OCI-LY7 (cell line): ENCODE data around the gene PPM1F. TPM values are rescaled to one million over a fixed set of nuclear protein-coding genes. Genes with fewer than 3 reads are reported as not detected.

Experiments used
- BruUV-seq: library from RNA; stranded (reverse); fragments of 400-500 nt; replicated peaks from 2 replicates; lab custom pipeline; 2021; lab: Mats Ljungman, UMichigan
- CTCF ChIA-PET: fragments of 300-600 bp; sonication (Branson Sonifier 250); formaldehyde crosslinking; loops from one replicate; lab custom pipeline; 2022; ENCODE audit warnings: antibody characterized with exemption; ENCODE audit not compliant: unreplicated experiment; lab: Charles Lee
- POLR2A ChIA-PET: fragments of 300-600 bp; sonication (Branson Sonifier 250); formaldehyde crosslinking; loops from one replicate; lab custom pipeline; 2022; ENCODE audit warnings: antibody characterized with exemption; lab: Charles Lee
- DNase-seq: peaks from one replicate; pipeline ENCODE4 v3.0.0-alpha.2; 2015; ENCODE audit warnings: low spot score
- H2AFZ ChIP-seq: fragments of 200-600 bp; sonication (generic), shearing (Covaris generic); 2 replicates; pipeline ENCODE4 v1.6.1; 2014; ENCODE audit warnings: mild to moderate bottlenecking, antibody characterized with exemption, low read length, moderate library complexity
- H3K27ac ChIP-seq: fragments of 200-600 bp; sonication (generic); 2 replicates; pipeline ENCODE4 v1.5.1; 2014; ENCODE audit warnings: mixed run types, low read depth, mild to moderate bottlenecking, moderate library complexity, low read length, inconsistent platforms; ENCODE audit not compliant: poor library complexity, severe bottlenecking
- H3K36me3 ChIP-seq: fragments of 200-600 bp; sonication (generic); 2 replicates; pipeline ENCODE4 v1.6.1; 2014; ENCODE audit warnings: mild to moderate bottlenecking, antibody characterized with exemption, low read length, moderate library complexity, mixed read lengths; ENCODE audit not compliant: insufficient read depth
- H3K4me1 ChIP-seq: fragments of 200-600 bp; sonication (generic); 2 replicates; pipeline ENCODE4 v1.5.1; 2014; ENCODE audit warnings: mild to moderate bottlenecking, low read length; ENCODE audit not compliant: insufficient read depth, poor library complexity, severe bottlenecking
- H3K4me2 ChIP-seq: fragments of 200-600 bp; sonication (generic); 2 replicates; pipeline ENCODE4 v1.6.1; 2014; ENCODE audit warnings: mild to moderate bottlenecking, low read length
- H3K4me3 ChIP-seq: fragments of 200-600 bp; sonication (generic); 2 replicates; pipeline ENCODE4 v1.5.1; 2014; ENCODE audit warnings: mild to moderate bottlenecking, low read depth, low read length; ENCODE audit not compliant: poor library complexity, severe bottlenecking
- H3K79me2 ChIP-seq: fragments of 200-600 bp; sonication (generic); 2 replicates; pipeline ENCODE4 v1.6.1; 2016; ENCODE audit warnings: low read depth, mild to moderate bottlenecking, low read length, moderate library complexity, mixed read lengths; ENCODE audit not compliant: insufficient read depth
- H3K9me2 ChIP-seq: fragments of 200-600 bp; sonication (generic); 2 replicates; pipeline ENCODE4 v1.6.1; 2016; ENCODE audit warnings: mild to moderate bottlenecking, low read length, mixed read lengths; ENCODE audit not compliant: insufficient read depth
- H3K9me3 ChIP-seq: fragments of 200-600 bp; sonication (generic); 2 replicates; pipeline ENCODE4 v1.6.1; 2014; ENCODE audit warnings: mild to moderate bottlenecking, mixed run types, low read length, mixed read lengths
- H4K20me1 ChIP-seq: fragments of 200-600 bp; sonication (generic); 2 replicates; pipeline ENCODE4 v1.6.1; 2014; ENCODE audit warnings: mild to moderate bottlenecking, antibody characterized with exemption, low read length, moderate library complexity, mixed read lengths; ENCODE audit not compliant: insufficient read depth
- EZH2phosphoT487 ChIP-seq: fragments of 200-600 bp; sonication (generic); IDR thresholded peaks from 2 replicates; pipeline ENCODE4 v1.6.1; 2018; ENCODE audit warnings: low read depth, borderline replicate concordance, mild to moderate bottlenecking, mixed run types, antibody characterized with exemption, low read length, moderate library complexity, mixed read lengths
- intact Hi-C: fragments of 100-400 bp; cut with micrococcal nuclease; formaldehyde crosslinking; loops from one replicate; pipeline ENCODE4 v1.10.0; 2022; ENCODE audit not compliant: unreplicated experiment
- total RNA-seq, 2 experiments: library from RNA; depleted of rRNA in 1 of 2; stranded (reverse); fragments of >200 nt in 1 of 2; shearing (Covaris generic) in 1 of 2; gene quantifications; 2 replicates each; pipeline ENCODE4 v1.2.3, GENCODE V29; 2014 to 2022
- TF ChIP-seq, protein P1 (sequence below): fragments of 200-600 bp; sonication (generic); conservative IDR thresholded peaks from 2 replicates; pipeline ENCODE4 v1.5.1; 2014; ENCODE audit warnings: mild to moderate bottlenecking, antibody characterized with exemption, low read length, moderate library complexity, mixed read lengths

The PPM1F gene
- total RNA-seq, 2 experiments from 2014 or later, result 21.7 to 27.2 TPM

DNA sequence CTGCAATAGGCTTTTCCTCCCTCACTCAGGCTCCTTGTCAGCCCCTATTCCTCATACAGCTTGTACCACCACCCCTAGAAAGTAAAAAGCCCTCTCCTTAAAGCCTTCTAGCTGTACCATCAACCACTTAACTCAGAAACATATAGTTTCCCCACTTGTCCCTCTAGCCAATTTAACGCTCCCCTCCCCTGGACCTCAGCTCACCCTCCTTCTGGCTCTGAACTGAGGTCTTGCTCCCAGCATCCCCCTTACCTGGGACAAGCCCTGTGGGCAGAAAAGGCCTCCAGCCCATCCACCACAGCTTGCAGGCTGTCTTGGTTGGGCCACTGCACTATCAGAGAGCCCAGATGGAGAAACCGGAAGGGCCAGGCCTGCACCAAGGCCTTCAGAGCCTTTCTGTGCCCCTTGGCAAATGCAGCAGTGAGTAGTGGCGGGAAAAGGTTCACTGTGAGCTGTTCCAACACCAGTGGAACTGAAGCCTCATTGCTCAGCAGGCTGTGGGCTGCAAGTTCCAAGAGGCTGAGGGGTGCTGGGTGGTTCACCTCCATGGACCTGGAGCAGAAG, 42.3 kb upstream of the PPM1F start:
- CTCF ChIA-PET, result no interaction called here
- DNase-seq, result no peak
- Histone ChIP-seq H3K4me2 (no peak overlapping the region), H3K9me2 (no peaks in the 10 kb centered on the region), H2AFZ (no peak overlapping the region), H3K27ac (no peak overlapping the region), H3K4me1 (no peaks in the 10 kb centered on the region), H3K36me3 (peaks cover 30% of the 10 kb centered on the region; the same call in 1 of the 2 replicates), H3K79me2 (no peaks in the 10 kb centered on the region), H3K4me3 (no peak overlapping the region), H4K20me1 (no peaks in the 10 kb centered on the region), H3K9me3 (no peaks in the 10 kb centered on the region)
- intact Hi-C loops, result no loop called here
- POLR2A ChIA-PET, result no interaction called here
- TF ChIP-seq, protein P1, sequence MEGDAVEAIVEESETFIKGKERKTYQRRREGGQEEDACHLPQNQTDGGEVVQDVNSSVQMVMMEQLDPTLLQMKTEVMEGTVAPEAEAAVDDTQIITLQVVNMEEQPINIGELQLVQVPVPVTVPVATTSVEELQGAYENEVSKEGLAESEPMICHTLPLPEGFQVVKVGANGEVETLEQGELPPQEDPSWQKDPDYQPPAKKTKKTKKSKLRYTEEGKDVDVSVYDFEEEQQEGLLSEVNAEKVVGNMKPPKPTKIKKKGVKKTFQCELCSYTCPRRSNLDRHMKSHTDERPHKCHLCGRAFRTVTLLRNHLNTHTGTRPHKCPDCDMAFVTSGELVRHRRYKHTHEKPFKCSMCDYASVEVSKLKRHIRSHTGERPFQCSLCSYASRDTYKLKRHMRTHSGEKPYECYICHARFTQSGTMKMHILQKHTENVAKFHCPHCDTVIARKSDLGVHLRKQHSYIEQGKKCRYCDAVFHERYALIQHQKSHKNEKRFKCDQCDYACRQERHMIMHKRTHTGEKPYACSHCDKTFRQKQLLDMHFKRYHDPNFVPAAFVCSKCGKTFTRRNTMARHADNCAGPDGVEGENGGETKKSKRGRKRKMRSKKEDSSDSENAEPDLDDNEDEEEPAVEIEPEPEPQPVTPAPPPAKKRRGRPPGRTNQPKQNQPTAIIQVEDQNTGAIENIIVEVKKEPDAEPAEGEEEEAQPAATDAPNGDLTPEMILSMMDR, result no peak
- TF ChIP-seq EZH2phosphoT487, result no peak
- BruUV-seq, result no TSS peak

DNA sequence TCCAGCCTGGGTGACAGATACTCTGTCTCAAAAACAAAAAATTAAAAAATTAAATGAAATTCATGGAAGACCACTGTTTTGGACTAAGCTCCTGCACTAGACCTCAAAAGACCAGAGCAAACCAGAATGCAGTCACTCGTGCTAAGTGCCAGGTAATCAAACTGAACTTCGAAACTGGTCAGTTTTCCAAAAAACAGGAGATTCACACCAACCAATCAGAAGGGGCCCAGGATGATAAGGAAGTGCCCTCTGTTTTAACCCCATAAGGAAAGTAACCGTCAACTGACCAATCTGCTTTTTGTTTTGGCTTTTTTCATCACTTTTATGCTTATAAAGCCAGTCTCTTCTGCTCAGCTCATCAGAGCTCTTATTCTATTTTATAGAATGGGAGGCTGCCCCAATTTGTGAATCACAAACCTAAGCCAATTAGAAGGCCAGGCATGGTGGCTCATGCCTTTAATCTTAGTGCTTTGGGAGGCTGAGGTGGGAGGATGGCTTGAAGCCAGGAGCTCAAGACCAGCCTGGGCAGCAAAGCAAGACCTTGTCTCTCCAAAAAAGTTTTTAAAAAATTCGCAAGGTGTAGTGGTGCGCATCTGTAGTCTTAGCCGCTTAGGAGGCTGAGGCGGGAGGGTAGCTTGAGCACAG, 40.1 kb upstream of the PPM1F start:
- no peak overlapping the region for H2AFZ ChIP-seq
- H4K20me1 ChIP-seq, result no peaks in the 10 kb centered on the region
- TF ChIP-seq, protein P1, result no peak
- TF ChIP-seq EZH2phosphoT487, result no peak
- peaks cover 30% of the 10 kb centered on the region; the same call in 1 of the 2 replicates for H3K36me3 ChIP-seq
- POLR2A ChIA-PET, result no interaction called here
- CTCF ChIA-PET, result no interaction called here
- intact Hi-C loops, result no loop called here
- no peaks in the 10 kb centered on the region for H3K79me2 ChIP-seq
- no peaks in the 10 kb centered on the region for H3K9me2 ChIP-seq
- H3K27ac ChIP-seq, result no peak overlapping the region
- no peak overlapping the region for H3K4me2 ChIP-seq
- DNase-seq, result no peak
- BruUV-seq, result no TSS peak
- no peak overlapping the region for H3K4me3 ChIP-seq
- H3K9me3 ChIP-seq, result no peaks in the 10 kb centered on the region
- no peaks in the 10 kb centered on the region for H3K4me1 ChIP-seq

DNA sequence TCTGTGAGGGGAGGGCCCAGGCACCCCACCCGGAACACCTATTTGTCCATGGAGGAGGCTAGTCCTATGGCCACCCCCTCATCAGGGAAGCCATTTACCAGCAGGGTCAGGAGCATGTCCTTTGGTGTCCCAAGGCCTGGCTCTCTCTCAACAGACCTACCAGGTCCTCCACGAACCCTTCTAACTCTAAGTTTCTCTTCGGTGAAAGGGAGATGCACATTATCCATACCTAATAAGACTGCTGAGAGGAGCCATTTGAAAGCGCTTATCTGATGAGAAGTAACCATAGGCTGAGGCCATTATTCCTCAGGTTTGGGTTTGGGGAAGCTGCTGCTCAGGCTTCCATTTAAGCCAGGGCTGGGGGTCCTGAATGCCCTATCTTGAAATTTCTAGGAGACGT, 39.1 kb upstream of the PPM1F start:
- no peaks in the 10 kb centered on the region for H3K9me2 ChIP-seq
- TF ChIP-seq, protein P1, result no peak
- no peak for TF ChIP-seq EZH2phosphoT487
- H3K9me3 ChIP-seq, result no peaks in the 10 kb centered on the region
- no peaks in the 10 kb centered on the region for H4K20me1 ChIP-seq
- no peak overlapping the region for H3K27ac ChIP-seq
- no peak overlapping the region for H2AFZ ChIP-seq
- POLR2A ChIA-PET, result interaction anchor here (0.6 kb wide), 1 partner anchor 212 kb away, joined by 3 read pairs; no protein-coding TSS in a partner anchor
- H3K4me1 ChIP-seq, result no peaks in the 10 kb centered on the region
- peaks cover 30% of the 10 kb centered on the region; the same call in 1 of the 2 replicates for H3K36me3 ChIP-seq
- H3K4me3 ChIP-seq, result no peak overlapping the region
- CTCF ChIA-PET, result no interaction called here
- BruUV-seq, result no TSS peak
- H3K79me2 ChIP-seq, result no peaks in the 10 kb centered on the region
- DNase-seq, result no peak
- intact Hi-C loops, result no loop called here
- no peak overlapping the region for H3K4me2 ChIP-seq
